HG03575 (cell line): ENCODE data around the gene C16orf95.

ENCODE experiments used
- ATAC-seq: cut with Tn5 transposase; IDR thresholded peaks from one replicate; pipeline ENCODE4 v1.9.1; 2021; ENCODE audit not compliant: unreplicated experiment, insufficient number of reproducible peaks, low FRiP score; ENCODE audit errors: extremely low read depth

The C16orf95 gene

DNA sequence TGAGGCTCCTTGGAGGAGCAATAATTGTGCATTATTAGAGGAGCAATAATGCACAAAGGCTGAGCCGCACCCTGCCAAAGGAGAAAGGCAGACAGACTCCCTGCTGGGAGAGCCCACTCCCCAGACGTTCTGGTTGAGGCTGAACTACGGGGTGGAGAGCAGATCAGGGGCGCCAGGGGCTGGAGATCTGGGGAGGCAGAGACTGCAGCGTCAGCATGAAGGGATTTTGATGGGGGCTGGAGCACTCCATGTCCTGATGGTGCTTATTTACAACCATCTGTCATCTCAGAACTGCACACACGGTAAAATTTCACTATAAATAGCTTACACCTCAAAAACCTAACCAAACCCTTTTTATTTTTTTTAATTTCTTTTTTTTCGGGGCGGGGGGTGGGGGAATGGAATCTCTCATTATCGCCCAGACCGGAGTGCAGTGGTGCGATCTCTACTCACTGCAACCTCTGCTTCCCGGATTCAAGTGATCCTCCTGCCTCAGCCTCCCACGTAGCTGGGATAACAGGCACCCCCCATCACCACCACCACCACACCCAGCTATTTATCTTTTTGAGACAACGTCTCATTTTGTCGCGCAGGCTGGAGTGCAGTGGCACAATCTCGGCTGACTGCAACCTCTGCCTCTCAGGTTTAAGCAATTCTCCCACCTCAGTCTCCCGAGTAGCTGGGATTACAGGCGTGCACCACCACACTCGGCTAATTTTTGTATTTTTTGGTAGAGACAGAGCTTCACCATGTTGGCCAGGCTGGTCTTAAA, 4.3 kb upstream of the C16orf95 start:
- no peak for ATAC-seq

DNA sequence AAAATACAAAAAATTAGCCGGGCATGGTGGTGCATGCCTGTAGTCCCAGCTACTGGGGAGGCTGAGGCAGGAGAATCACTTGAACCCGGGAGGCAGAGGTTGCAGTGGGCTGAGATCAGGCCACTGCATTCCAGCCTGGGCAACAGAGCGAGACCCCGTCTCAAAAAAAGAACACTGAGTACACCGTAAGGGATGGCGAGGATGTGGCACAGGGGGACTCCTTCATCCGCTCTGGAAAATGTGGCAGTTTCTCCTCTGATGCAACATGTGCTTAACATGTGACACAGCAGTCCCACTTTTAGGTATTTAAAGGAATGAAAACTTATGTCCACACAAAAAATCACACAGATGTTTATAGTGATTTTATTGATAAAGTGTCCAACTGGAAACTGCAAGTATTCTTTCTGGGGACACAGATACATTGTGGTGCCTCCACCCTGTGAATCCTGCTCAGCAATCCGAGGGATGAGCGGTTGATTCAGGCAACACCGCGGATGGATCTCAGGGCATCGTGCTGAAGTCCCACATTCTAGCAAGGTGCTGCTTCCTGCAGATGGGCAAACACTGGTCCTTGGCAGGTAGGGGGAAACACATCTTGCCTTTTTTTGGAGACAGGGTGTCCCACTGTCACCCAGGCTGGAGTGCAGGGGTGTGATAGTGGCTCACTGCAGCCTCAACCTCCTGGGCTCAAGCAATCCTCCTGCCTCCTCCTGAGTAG, 3.5 kb upstream of the C16orf95 start:
- ATAC-seq = no peak

DNA sequence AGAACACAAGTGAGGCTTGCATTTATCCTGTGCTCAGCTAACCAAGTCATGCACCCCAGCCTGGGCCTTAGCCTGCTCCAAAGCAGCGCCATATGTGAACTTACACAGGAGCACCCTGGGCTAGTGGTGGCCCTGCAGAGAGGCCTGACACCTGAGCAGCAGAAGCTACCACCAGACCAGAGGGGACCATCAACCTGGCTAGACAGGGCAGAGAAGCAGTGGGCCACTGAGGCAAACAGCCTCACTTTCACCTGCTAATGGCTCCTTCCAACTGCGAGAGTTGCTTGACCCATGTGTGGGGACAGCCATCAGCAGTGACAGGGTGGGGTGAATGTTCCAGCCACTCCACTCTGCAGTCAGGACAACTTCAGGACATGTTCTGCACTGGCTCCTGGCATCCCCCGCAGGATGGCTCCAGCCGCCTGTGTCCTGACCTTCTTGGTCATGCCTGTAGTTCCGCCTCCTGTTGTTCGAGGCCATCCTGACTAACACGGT, 2.9 kb upstream of the C16orf95 start:
- no peak for ATAC-seq

DNA sequence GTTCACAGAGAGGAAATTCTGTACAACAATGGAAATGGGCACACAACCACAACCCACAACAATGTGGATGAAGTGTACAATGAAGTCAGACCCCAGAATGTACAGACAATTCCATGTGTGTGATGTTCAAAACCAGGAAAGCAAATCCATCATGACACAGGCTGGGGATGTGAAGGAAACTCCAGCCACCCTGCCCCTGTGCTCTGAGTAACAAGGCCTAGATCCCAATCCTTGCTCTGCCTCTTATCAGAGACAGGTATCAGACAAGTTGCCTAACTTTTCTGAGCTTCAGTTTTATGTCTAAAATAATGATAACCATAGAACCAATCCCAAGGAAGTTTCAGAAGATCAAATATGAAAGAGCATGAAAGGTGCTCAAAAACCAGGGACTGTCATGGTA, 1.8 kb upstream of the C16orf95 start:
- ATAC-seq = no peak

DNA sequence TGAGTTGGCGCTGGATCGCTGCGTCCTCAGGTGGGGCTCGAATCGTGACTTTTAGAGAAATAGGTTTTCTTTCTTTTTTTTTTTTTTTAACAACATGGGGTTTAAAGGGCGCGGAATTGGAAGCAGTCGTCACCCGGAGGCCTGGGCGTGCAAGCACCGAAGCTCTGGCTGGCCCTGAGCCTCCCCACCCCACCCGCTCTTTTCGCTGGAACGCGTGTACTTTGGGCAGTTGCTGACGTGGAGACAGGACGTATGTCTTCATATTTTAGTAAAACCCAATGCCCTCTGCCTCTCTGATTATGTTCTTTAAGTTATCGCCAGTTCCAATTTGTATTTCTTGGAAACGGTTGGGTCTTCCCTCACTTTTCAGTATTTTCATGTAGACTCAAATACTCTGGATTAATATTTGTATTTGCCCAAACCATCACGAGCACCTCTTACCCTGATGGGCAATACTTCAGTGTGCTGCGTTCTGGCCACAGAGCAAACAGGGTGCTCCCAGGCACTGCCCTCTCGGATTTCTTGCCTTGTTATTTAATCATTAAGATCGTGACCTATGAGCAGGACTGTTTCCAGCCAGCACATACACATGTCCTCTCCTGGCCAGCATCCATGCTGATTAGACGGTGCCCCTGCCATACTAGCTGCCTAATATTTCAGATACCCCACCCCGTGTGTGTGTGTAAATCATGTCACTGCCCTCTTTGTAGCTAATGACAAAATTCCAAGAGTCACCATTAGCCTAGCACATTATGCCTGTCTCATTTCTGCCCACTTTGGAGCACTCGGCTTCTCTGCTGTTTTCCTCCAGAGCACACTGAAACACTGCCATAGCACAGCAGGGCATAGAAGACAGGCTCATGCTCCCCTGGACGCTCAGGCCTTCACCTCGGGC, 805 bp upstream of the C16orf95 start:
- peak; percentile 10 for ATAC-seq

DNA sequence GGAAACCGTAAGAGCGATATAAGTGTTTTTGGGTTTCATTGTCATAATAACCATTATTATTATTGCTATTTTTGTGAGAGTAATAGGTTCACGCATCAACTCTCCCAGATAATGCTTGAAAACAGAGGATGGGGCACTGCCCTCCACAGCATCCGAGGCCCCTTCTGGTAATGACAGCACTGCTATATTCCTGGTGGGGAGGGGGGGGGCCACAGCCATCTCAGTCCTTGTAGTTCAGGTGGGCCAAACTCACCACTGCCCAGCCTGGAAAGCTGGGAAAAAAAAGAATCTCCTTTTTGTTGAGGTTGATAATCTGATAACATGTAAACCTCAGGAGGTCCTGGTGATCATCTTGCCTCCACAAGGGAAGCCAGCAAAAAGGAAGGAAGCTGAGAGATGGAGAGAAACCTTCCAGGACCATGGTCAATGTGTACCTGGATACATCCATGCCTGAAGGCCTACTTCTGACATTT, 706 bp downstream of the C16orf95 start:
- no peak for ATAC-seq

DNA sequence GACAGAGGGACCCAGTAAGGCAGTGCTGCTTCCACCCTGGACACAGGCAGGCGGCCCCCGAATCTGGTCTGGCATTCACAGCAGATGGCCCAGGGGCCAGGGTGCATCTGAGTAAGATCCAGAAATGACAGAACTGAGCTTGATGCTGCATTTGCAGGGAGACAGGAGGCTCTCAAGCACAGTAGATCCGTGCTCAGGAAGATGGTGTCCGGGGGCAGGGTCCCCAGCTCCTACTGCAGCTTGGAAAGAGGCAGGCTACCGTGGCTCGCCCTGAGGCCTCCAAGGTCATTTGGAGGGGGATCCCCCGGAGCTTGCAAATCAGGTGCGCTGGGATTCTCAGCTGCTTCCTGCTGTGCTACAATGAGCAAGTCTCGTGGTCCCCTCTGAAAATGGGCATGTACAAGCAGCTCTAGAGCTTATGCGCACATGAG, 2.2 kb downstream of the C16orf95 start:
- ATAC-seq = no peak

DNA sequence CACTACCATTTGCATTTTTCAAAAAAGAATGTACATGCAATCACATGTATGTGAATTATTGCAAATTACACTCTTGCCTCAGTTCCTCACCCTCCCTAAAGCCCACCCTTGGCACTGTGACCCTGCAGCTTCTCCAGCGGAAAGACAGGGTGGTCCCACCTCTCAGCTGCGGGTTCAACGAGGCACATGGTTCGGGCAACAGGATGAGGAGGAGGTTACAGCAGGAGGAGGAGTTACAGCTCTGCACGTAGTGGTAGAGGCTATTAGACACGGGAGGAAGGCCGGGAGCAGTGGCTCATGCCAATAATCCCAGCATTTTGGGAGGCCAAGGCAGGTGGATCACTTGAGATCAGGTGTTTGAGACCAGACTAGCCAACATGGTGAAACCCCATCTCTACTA, 5.2 kb downstream of the C16orf95 start:
- ATAC-seq = no peak

DNA sequence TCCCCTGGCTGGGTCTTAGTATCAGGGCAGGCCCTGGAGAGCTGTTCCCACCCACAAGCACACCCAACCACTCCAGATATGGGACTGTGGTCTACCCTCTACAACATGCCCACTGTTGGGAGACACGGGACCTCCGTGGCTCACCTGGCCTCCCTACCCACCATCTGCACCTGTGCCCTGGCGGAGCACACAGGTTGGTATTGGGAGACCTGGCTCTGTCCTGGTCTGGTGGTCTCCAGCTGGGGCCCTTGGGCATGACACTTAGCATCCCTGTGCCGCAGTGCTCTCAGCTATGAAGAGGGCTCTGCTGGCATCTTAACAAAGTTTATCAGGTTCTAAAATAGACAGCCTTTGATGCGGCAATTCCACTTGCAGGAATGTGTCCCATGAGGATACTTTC, 5.8 kb downstream of the C16orf95 start:
- no peak for ATAC-seq

DNA sequence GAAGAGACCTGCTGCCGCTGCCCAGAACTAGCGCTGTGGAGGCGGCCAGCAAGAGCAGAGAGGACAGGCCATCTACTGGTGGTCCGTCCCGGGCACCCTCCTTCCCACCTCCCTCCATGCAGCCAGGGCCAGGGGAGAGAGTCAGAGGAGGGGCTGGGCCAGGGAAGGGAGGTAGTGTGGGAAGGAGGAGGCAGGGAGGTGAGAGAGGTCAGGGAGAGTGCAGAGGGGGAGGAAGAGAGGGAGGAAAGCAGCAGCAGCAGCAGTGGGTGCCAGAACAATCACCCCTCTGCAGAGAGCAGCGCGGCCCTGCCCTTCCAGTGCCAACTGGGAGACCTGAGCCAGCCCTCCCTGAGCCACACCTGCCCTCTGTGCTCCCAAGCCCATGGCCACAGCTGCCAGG, 6.6 kb downstream of the C16orf95 start:
- ATAC-seq = no peak

DNA sequence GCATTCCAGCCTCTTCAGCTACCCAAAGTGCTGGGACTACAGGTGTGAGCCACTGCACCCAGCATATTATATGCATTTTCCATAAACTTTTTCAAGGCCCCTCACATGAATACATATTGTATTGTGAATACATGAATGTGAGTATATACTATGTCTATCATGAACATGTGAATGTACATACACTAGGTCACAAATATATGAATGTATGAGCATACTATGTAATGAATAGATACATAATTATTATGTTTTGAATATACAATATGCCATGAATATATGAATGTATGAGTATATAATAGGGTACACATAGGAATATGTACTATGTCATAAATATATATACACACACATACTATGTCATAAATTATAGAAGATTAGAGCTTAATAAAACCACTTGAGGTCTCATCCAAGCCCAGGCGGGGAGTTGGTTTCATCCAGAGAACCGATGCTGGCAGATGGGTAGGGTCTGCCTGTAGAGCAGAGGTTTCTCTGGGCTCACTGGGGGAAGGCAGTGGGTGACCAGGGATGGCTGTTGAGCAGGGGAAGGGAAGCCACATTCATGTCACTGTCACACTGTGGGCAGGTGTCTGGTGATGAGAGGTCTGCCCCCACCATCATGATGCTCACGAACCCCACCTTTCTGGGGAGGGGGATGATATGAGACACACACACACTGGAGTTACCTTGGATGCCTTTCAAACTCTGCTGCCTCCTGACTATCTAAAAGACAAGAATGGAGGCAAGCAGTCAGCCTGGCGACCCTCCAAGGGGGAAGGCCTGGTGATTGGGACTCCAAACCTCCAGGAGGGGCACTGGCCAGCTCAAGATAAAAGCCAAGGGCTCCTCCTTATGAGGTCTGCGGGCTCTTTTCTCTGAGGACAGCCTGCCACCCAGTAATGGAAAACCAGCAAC, 7.3 kb downstream of the C16orf95 start:
- no peak for ATAC-seq

DNA sequence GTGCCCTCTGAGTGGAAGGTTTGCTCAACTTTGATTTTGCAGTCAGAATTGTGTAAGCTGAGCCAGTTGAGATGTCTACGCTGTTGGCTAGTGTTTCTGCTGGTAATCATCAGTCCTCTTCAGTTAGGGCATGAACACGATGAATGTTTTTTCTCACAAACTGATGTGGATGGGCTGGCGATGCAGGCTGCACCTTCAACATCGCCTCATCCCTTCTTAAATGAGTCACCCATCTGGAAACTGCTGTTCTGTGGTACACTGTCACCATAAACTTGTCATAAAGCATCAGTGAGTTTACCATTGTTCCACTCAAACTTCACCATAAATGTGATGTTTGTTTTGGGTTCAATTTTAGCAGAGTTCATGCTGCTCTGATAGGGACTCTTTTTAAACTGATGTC, 8.4 kb downstream of the C16orf95 start:
- ATAC-seq = no peak

DNA sequence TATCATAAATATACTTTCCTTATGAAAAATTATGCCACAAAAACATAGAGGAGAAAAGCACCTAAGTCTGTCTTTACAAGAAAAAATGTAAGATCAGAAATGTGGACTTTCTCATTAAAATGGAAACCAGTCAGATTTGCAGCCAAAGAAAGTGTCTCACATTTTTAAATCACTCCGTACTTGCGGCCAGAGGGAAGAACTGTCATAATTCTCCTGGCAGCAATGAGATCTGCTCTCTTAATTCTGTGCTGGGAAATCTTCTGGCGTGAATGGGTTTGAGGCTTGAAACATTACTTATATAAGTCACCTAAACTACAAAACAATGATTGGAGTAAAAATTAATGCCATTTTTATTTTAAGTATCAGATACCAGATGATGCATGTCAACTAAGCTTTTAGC, 10.7 kb downstream of the C16orf95 start:
- ATAC-seq = no peak

DNA sequence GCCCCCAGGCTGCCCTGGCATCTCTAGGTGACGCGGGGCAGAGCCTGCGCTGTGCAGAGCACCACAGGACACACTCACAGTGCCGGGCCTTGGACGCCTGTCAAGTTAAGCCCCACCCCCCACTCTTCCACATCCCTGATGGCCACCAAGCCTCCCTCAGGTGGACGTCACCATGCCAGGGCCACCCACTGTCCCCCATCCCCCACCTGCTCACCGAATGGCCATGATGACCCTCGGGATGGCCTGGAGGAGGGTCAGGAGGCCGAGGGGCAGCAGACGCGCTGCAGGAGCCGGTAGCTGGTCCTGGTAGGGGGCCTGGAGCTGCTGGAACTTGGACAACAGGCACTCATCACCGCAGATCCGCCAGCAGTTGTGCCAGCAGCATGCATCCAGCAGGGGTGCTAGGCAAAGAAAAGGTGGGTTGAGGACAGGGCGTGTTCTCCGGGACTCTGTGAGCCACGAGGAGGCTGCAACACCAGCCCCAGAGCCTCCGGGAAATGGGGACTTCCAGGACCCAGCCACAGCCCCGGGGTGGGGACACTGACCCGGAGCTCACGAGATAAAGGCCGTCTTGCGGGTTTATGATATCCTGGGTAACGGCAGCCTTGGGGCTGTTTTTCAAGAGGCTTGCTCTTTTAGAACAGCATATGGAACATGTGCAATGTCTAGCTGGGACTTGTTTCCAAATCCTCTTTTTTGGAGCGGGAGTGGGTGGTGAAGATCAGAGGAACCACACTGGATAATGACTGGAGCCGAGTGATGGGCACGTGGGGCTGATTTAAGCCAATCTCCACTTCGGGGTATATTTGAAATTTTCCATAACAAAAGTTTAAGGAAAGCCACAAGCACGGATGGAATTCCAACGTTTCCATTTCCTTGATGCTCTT, 11.4 kb downstream of the C16orf95 start:
- ATAC-seq = no peak

DNA sequence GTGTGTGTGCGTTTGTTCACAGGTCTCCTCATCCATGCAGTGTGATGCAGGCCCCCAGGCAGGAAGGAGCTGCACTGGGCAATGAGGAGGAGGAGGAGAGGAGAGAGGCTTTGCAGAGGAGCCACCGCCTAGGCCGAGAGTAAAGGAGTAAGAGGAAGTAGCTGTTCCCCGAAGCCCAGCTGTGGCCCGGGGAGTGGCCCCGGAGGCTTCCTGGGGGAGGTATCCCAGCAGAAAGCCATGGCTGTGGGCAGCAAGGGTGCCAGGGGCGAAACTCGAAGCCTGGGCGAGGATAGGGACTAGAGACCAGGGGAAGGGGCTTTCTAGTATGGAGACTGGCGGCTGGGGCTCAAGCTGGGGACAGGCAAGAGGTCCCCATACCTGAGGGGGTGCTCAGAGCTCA, 12.2 kb downstream of the C16orf95 start:
- no peak for ATAC-seq

DNA sequence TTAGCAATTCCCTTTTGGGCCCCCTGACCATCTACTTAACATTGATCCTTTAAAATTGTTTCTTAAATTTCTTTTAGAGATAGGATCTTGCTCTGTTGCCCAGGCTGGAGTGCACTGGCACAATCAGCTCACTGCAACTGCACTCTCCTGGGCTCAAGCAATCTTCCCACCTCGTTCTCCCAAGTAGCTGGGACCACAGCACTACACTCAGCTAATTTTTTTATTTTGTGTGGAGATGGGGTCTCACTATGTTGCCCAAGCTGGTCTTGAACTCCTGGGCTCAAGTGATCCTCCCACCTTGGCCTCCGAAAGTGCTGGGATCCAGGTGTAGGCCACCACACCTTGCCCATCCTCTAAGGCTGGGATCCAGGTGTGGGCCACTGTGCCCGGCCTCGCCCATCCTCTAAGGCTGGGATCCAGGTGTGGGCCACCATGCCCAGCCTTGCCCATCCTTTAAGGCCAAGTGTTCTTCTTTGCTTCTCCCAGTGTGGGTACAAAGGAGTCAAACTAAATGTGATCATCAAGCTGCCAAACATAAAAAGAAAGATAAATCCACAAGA, 13.2 kb downstream of the C16orf95 start:
- ATAC-seq = no peak

DNA sequence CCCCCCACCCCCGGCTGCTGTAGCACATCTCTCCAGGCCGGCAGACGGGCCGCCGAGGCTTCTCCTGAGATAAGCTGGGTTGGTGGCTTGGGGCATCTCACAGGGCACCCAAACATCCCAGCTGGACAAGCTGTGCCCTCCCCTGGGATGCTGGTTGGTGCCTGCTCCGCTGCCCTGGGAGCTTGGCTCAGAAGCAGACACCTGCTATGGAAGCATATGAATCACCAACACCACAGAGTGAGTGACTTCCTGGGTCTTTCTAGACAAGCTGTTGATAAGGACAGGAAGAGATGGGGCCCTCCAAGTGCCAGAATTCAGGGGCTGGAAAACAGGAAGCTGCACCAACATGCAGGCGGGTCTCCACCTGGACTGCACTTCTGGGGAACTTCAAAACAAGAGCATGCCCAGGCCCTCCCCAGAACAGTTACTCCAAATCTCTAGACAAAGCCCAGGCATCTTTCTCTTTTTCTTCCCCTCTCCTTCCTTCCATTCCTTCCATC, 13.7 kb downstream of the C16orf95 start:
- ATAC-seq = no peak
